Stimulated activated CD4-positive, alpha-beta T cell treated with anti-CD3 and anti-CD28 coated beads, Interleukin-1b, Interleukin-23, amount 100 ng/mL, for 1 hour (primary cell): ENCODE data around the gene CCNL1.
"Not testable (repeated sequence)": the region's sequence is repeated elsewhere in the genome, so short reads cannot be mapped to it uniquely, and the experiment has no call there.

ENCODE experiments used
- DNase-seq, 2 donors: peaks; one replicate each; pipeline ENCODE4 v3.0.0-alpha.2; 2020; ENCODE audit warnings: low read depth in 2 of 2

CCNL1 gene

DNA sequence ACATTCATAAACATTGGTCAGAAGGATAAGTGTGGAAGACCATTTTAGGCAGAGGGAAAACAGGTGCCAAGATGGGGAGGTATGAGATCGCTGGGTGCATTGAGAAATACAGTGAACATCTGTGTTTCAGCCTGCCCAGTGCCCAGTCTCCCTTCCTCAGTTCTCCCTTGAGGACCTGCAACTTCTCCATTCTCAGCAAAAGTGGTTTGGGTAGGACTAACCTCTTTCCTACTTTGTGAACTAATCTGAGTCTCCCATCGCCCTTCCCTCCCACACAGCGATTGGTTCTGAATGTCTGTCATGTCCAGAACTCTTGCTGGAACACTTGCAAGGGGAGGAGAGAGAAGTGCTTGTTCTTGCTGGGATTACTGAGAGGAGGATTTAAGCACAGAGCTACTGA, 10.9 kb upstream of the CCNL1 start:
- DNase-seq = no peak

- DNase-seq = no peak
These were observed 7.6 kb upstream of the CCNL1 start for GRCh38 chr3:157167371-157168042.

- DNase-seq = no peak
These were observed 6.6 kb upstream of the CCNL1 start for GRCh38 chr3:157166561-157166960.

- DNase-seq = no peak
These were observed 6.2 kb upstream of the CCNL1 start for GRCh38 chr3:157166115-157166514.

DNA sequence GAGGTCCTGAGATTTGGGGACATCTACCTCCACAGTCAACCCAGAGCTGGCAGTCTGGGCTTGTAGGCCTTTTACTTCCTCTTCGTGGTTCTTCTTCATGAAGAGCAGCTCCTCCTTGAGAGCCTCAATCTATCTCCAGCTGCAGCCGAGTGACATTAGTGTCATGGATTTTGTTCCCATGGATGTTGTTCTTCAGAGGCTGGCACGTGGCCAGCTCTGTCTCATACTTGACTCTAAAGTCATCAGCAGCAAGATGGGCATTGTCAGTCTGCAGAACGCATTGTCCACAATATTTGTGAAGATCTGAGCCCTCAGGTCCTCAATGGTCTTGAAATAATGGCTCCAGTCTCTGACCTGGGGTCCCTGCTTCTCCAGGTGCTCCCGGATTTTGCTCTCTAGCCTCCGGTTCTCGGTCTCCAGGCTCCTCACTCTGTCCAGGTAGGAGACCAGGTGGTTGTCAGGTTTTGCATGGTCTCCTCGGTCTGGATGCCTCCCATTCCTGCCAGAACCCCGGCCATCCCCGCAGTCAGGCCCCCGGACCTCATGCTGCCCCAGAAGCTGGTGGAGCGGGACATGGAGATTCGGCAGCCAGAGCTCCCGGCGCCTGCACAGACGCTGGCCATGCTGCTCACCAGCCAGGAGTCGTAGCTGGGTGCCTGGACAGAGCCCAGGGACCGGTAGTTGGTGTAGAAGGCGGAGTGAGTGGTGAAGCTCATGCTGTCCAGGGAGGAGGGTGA, 3.4 kb upstream of the CCNL1 start:
- no peak for DNase-seq

- not testable (repeated sequence) for DNase-seq
These were observed 2.7 kb upstream of the CCNL1 start for GRCh38 chr3:157162620-157163019.

GRCh38 chr3:157160658-157161424, 894 bp upstream of the CCNL1 start:
- peak in 1 of 2 donors; percentile 11 for DNase-seq

DNA sequence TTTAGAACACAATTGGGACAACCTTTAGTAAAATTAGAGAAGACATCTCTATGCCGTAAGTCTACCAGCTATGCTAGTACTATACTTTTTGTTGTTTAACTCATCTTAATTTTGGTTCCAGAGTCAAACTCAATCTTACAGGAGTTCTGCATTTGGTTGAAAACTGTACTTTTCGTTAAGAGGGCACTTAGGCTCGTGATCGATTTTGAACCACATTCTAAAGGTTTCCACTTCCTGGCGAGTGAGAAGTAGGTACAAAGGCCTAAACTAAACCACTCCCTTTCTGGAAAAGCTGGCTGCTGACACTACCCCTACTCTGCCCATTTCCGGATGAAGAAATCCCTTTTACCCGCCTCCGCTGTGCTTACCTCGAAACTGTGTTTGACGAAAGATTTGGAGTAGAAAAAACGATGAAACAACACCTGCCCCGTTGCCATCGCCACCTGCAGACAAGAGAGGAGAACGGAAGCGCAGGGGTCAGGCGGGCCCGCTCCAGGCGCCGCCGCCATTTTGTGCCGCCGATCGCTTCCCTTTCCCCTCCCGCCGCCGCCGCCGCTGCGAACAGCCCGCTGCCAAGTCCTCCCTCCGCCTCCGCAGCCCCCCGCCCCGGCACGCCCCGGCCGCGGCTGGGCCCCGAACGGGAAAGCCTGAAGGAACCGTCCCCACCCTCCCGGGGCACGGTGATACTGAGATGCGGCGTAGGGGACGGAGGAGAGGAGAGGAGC, 748 bp downstream of the CCNL1 start:
- peak; percentile 55 to 57 for DNase-seq

- no peak for DNase-seq
These were observed 2.1 kb downstream of the CCNL1 start for GRCh38 chr3:157157836-157158235.

DNA sequence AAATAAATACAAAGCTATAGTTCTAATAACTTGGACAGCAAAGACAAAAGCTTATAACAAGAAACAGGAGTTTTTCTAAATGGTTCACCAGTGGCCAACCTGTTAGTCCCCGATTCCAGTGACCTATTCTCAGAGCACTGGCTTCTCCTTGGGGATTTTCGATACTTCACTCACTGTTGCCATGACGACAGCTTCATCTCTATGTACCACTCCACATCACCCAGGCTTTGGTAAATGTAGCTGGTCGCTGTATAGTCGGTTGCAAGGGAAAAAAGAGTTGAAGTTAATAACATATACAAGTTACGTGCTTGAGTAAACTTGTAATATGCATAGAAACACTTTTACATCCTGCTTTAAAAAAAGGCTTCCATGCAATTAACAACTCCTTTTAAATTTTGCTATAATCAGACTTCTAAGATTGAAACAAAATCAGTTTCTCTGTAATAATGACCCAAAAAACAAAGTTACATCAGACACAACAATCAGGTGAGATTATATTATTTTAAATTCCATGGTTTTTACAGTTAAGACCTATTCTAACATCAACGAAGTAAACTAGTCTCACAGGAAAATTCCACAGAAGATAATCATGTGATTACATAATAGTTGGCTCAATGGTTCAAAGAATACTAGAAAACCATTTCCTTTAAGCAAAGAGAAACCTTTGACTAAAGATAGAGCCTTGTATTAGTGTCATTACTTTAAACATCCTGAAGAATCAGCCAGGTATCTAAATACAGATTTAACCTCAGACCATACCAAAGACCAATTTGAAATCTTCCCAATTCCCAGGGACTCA, 2.9 kb downstream of the CCNL1 start:
- no peak for DNase-seq

GRCh38 chr3:157155591-157155990, 4.4 kb downstream of the CCNL1 start:
- DNase-seq = no peak

- no peak for DNase-seq
These were observed 5.2 kb downstream of the CCNL1 start for GRCh38 chr3:157154563-157155330.

- no peak for DNase-seq
These were observed 7.0 kb downstream of the CCNL1 start for GRCh38 chr3:157152930-157153329.

GRCh38 chr3:157152438-157152837, 7.5 kb downstream of the CCNL1 start:
- no peak for DNase-seq

GRCh38 chr3:157151627-157152026, 8.3 kb downstream of the CCNL1 start:
- no peak for DNase-seq

DNA sequence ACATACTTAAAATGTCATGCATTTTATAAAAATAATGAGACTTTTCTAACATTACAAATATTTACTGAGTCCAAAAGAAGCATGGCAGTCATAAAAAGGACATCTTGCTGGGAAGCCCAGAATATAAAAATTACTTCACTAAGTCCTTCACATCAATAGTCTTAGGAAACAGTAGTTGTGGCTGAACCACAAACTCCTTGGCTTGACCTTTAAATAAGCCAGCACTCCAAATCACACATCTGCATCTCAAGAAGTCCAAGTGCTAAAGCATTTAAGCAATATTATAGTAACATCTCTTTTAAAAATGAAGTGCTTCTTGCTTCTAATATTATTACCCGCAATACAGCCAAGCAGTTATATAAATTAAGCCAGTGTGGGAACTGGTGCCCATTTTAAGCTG, 8.8 kb downstream of the CCNL1 start:
- DNase-seq = no peak

DNA sequence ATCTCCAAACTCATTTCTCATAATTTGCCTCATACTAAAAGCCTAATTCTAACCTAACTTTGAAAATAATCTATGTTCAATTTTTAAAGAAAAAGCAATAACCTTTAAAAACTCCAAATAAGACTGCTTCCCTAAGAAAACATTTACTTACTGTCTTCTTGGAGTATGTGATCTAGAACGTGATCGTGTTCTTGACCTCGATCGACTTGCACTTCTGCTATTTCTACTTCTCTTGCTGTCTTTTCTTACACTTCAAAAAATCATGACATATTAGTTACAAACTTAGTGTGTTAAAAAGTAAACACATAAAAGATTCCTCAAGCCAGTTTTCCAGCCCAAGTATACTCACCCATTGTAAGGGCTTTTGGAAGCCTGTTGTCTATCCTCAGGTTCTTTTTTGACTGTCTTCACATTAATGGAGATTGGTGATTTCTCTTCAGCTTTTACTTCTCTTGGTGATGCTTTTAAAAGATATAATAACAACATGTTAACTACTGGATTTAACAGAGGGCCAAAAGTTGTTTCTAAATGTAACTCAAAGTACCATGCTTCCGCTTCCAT, 10.7 kb downstream of the CCNL1 start:
- DNase-seq = no peak

DNA sequence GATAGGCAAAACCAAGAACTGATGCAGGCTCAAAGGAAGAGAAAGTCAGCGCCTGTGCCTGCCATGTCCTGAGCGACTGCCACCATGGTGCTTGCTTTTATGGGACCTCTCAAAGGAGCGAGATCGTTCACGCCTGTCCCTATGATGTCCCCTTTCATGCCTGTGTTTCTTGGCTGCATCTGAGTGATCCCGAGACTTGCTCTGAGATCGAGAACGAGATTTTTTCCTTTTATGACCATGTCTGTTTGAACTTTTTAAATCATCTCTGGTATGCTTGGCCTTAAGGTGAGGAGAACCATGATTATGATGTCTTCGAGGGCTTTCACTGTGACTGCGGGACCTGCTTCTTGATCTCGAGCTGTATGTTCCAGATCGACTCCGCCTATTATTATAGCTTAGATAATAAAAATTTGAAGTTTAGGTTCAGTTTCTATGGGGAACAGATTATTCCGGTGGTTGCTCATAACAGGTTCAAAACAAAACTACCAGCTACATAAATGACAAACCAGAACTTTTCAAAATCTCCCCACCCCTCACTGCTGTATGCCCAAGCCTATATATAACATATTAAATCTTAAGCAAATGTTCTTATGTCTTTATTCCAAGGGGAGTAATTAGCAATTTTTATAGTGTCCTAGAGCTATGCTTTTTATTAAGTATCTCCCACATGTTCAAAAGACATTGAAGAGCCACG, 11.6 kb downstream of the CCNL1 start:
- no peak for DNase-seq

DNA sequence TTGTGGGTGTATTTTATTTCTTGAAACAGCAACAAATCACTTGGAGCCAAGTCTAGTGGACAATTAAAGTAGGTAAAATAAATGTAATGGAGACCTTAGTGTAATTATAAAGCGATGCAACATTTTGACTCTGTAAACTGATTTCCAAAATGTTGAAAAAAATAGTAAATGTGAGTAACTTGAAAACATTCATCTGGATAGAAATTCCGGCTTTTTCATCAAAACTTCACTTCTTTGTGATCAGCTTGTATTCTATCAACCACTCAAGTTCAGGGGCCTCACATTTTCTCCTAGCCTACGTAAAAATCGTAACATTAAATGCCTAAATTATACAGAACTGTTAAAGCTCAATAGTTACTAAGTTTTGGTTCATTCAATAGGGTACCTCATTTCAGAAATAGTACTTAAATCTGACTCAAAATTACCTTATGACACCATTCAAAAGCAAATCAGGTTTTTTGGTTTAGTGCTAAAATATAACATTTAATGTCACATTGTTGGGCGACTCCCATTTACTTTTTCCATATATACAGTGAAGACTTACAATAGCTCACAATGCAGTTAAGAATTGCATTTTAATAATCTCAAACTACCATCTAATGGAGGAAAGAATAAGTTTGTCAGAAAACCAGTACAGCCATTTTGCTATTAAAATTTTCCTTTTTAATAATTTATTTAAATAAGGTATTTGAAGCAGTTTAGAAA, 12.7 kb downstream of the CCNL1 start:
- DNase-seq = no peak
